ENCODE results near the gene YBX2. TPM values are rescaled to one million over a fixed set of nuclear protein-coding genes. Genes with fewer than 3 reads are reported as not detected.
"Not testable (repeated sequence)": the region's sequence is repeated elsewhere in the genome, so short reads cannot be mapped to it uniquely, and the experiment has no call there.

The YBX2 gene
- total RNA-seq, result not detected

GRCh38 chr17:7294614-7295153, at the start of gene YBX2:
Gene YBX2, minus strand, starts transcription at chr17:7294639. Its CDS starts 139 bp downstream, at chr17:7294500.
- Histone ChIP-seq H3K9me3 (ENCODE audit: low read depth, low read length) (no peaks in the 10 kb centered on the region), H3K27me3 (ENCODE audit: insufficient read depth, low read length) (peaks cover 31% of the 10 kb centered on the region), H3K4me3 (ENCODE audit: low read length) (no peak within 1 kb of the TSS), H3K4me1 (ENCODE audit: insufficient read depth, low read length) (peaks cover 26% of the 10 kb centered on the region)

- peaks cover 19% of the 10 kb centered on the region for H3K4me1 ChIP-seq (ENCODE audit: insufficient read depth, low read length)
- H3K27me3 ChIP-seq (ENCODE audit: insufficient read depth, low read length), result no peaks in the 10 kb centered on the region
- no peaks in the 10 kb centered on the region for H3K9me3 ChIP-seq (ENCODE audit: low read depth, low read length)
- H3K4me3 ChIP-seq (ENCODE audit: low read length), result no peak overlapping the region
Measured at GRCh38 chr17:7343250-7343649, 48.8 kb upstream of the YBX2 start.

- Histone ChIP-seq H3K4me3 (ENCODE audit: low read length) (no peak overlapping the region), H3K27me3 (ENCODE audit: insufficient read depth, low read length) (no peaks in the 10 kb centered on the region), H3K9me3 (ENCODE audit: low read depth, low read length) (no peaks in the 10 kb centered on the region), H3K4me1 (ENCODE audit: insufficient read depth, low read length) (peaks cover 33% of the 10 kb centered on the region)
Measured at GRCh38 chr17:7341842-7342241, 47.4 kb upstream of the YBX2 start.

GRCh38 chr17:7340179-7340578, 45.7 kb upstream of the YBX2 start:
- no peak overlapping the region for H3K4me3 ChIP-seq (ENCODE audit: low read length)
- H3K9me3 ChIP-seq (ENCODE audit: low read depth, low read length), result no peaks in the 10 kb centered on the region
- peaks cover 49% of the 10 kb centered on the region for H3K4me1 ChIP-seq (ENCODE audit: insufficient read depth, low read length)
- H3K27me3 ChIP-seq (ENCODE audit: insufficient read depth, low read length), result no peaks in the 10 kb centered on the region

GRCh38 chr17:7337600-7337999, 43.2 kb upstream of the YBX2 start:
- Histone ChIP-seq H3K4me1 (ENCODE audit: insufficient read depth, low read length) (peaks cover 72% of the 10 kb centered on the region), H3K4me3 (ENCODE audit: low read length) (peak overlapping the region; percentile 71)
- H3K27me3 ChIP-seq (ENCODE audit: insufficient read depth, low read length); H3K9me3 ChIP-seq (ENCODE audit: low read depth, low read length): not testable (repeated sequence)

- Histone ChIP-seq H3K4me1 (ENCODE audit: insufficient read depth, low read length) (peaks cover 81% of the 10 kb centered on the region), H3K4me3 (ENCODE audit: low read length) (peak within 1 kb of the TSS; percentile 71), H3K27me3 (ENCODE audit: insufficient read depth, low read length) (no peaks in the 10 kb centered on the region), H3K9me3 (ENCODE audit: low read depth, low read length) (no peaks in the 10 kb centered on the region)
Measured at GRCh38 chr17:7336240-7337175, 42.1 kb upstream of the YBX2 start, which contains the start of gene ACAP1. Gene ACAP1, plus strand, starts transcription at chr17:7336529. Its CDS starts 206 bp downstream, at chr17:7336735.

- H3K27me3 ChIP-seq (ENCODE audit: insufficient read depth, low read length); H3K9me3 ChIP-seq (ENCODE audit: low read depth, low read length); H3K4me3 ChIP-seq (ENCODE audit: low read length): not testable (repeated sequence)
- H3K4me1 ChIP-seq (ENCODE audit: insufficient read depth, low read length), result peaks cover 85% of the 10 kb centered on the region
Measured at GRCh38 chr17:7335765-7336164, 41.3 kb upstream of the YBX2 start.

GRCh38 chr17:7334938-7335538, 40.6 kb upstream of the YBX2 start:
- no peaks in the 10 kb centered on the region for H3K27me3 ChIP-seq (ENCODE audit: insufficient read depth, low read length)
- H3K4me1 ChIP-seq (ENCODE audit: insufficient read depth, low read length), result peaks cover 89% of the 10 kb centered on the region
- H3K9me3 ChIP-seq (ENCODE audit: low read depth, low read length), result no peaks in the 10 kb centered on the region
- H3K4me3 ChIP-seq (ENCODE audit: low read length), result no peak overlapping the region

- not testable (repeated sequence) for H3K4me3 ChIP-seq (ENCODE audit: low read length); H3K27me3 ChIP-seq (ENCODE audit: insufficient read depth, low read length); H3K9me3 ChIP-seq (ENCODE audit: low read depth, low read length)
- peaks cover 79% of the 10 kb centered on the region for H3K4me1 ChIP-seq (ENCODE audit: insufficient read depth, low read length)
Measured at GRCh38 chr17:7332600-7333069, 38.2 kb upstream of the YBX2 start.

GRCh38 chr17:7332111-7332510, 37.7 kb upstream of the YBX2 start:
- peaks cover 73% of the 10 kb centered on the region for H3K4me1 ChIP-seq (ENCODE audit: insufficient read depth, low read length)
- H3K9me3 ChIP-seq (ENCODE audit: low read depth, low read length), result no peaks in the 10 kb centered on the region
- no peaks in the 10 kb centered on the region for H3K27me3 ChIP-seq (ENCODE audit: insufficient read depth, low read length)
- no peak overlapping the region for H3K4me3 ChIP-seq (ENCODE audit: low read length)

- Histone ChIP-seq H3K4me1 (ENCODE audit: insufficient read depth, low read length) (peaks cover 59% of the 10 kb centered on the region), H3K9me3 (ENCODE audit: low read depth, low read length) (no peaks in the 10 kb centered on the region), H3K4me3 (ENCODE audit: low read length) (peak overlapping the region; percentile 84), H3K27me3 (ENCODE audit: insufficient read depth, low read length) (no peaks in the 10 kb centered on the region)
Measured at GRCh38 chr17:7330638-7331015, 36.2 kb upstream of the YBX2 start.

GRCh38 chr17:7329997-7330637, 35.7 kb upstream of the YBX2 start:
- no peaks in the 10 kb centered on the region for H3K27me3 ChIP-seq (ENCODE audit: insufficient read depth, low read length)
- H3K4me3 ChIP-seq (ENCODE audit: low read length), result peak overlapping the region; percentile 84
- peaks cover 54% of the 10 kb centered on the region for H3K4me1 ChIP-seq (ENCODE audit: insufficient read depth, low read length)
- no peaks in the 10 kb centered on the region for H3K9me3 ChIP-seq (ENCODE audit: low read depth, low read length)

- Histone ChIP-seq H3K4me1 (ENCODE audit: insufficient read depth, low read length) (peaks cover 48% of the 10 kb centered on the region), H3K27me3 (ENCODE audit: insufficient read depth, low read length) (no peaks in the 10 kb centered on the region), H3K4me3 (ENCODE audit: low read length) (peak overlapping the region; percentile 84), H3K9me3 (ENCODE audit: low read depth, low read length) (no peaks in the 10 kb centered on the region)
Measured at GRCh38 chr17:7329374-7329996, 35.0 kb upstream of the YBX2 start.

GRCh38 chr17:7328840-7329373, 34.5 kb upstream of the YBX2 start, which contains the start of gene NEURL4:
Gene NEURL4, minus strand, starts transcription at chr17:7329335. Its CDS starts 23 bp downstream, at chr17:7329312.
- Histone ChIP-seq H3K27me3 (ENCODE audit: insufficient read depth, low read length) (no peaks in the 10 kb centered on the region), H3K4me1 (ENCODE audit: insufficient read depth, low read length) (peaks cover 42% of the 10 kb centered on the region), H3K9me3 (ENCODE audit: low read depth, low read length) (no peaks in the 10 kb centered on the region), H3K4me3 (ENCODE audit: low read length) (peak within 1 kb of the TSS; percentile 84)

All from mononuclear cell (primary cell).